Measurements from ENCODE around the gene SKA1. TPM values are rescaled to one million over a fixed set of nuclear protein-coding genes. Genes with fewer than 3 reads are reported as not detected.

Gene SKA1
- total and polyA plus RNA-seq, 9 of the 15 experiments (the other 6 are each of a cell fraction or from before 2014, with no cell fraction given) = 27.8 to 67.2 (median 41.9) TPM

DNA sequence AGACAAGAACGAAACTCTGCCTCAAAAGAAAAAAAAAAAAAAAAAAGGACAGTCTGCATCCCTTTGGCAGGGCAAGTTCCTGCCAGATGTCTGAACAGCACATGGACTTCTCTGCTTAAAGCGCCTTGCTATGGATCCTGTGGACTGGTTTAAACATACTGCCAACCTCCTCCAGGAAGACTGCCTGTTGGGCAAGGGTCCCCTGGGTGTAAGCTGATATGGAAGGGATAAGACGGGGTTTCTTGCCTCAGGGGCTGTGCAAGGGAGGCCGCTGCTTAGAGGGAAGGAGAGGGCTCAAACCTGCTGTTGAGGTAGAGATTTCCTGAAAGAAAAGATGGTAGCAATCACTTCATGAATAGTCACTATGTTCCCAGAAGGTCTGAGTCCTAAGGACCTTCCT, 22.2 kb downstream of the SKA1 start:
- Histone ChIP-seq H3K27ac (ENCODE audit: extremely low read depth, low read depth, low read length) (no peak overlapping the region), H3K36me3 (ENCODE audit: control insufficient read depth, insufficient read depth, low read length) (peaks cover 17% of the 10 kb centered on the region; the same call in 2 of the 3 replicates), H2AFZ (ENCODE audit: low read depth, low read length) (no peak overlapping the region), H3K9me1 (ENCODE audit: control insufficient read depth, insufficient read depth, low read length) (no peaks in the 10 kb centered on the region), H4K20me1 (replicated peaks; ENCODE audit: control insufficient read depth, insufficient read depth, low read length) (no peaks in the 10 kb centered on the region), H3K27me3 (ENCODE audit: control insufficient read depth in 2 of 2, insufficient read depth in 2 of 2, low read length in 2 of 2) (no peaks in the 10 kb centered on the region), H3K4me3 (no peak overlapping the region), H3K9ac (ENCODE audit: insufficient read depth in 1 of 2, low read depth in 2 of 2, low read length in 2 of 2) (no peak overlapping the region), H3K4me2 (ENCODE audit: insufficient read depth, low read length) (no peak overlapping the region), H3K79me2 (ENCODE audit: control insufficient read depth, insufficient read depth, low read length) (no peaks in the 10 kb centered on the region), H3K4me1 (replicated peaks in 1 of 2; ENCODE audit: control insufficient read depth in 2 of 2, insufficient read depth in 2 of 2, low read length in 2 of 2) (peaks cover 9 to 27% of the 10 kb centered on the region in 2 experiments; a peak in 4 of 5 replicates), H3K9me3 (replicated peaks; ENCODE audit: control insufficient read depth, insufficient read depth, low read depth, low read length) (peaks cover 2% of the 10 kb centered on the region; the same call in 1 of the 2 replicates)
- DNase-seq (ENCODE audit: extremely low read depth in 1 of 4, low spot score in 3 of 4) (no peak), FAIRE-seq (no peak), ATAC-seq (no peak)
- WGBS (ENCODE audit: insufficient coverage, low coverage, missing lambda C conversion rate) = 73% methylated on average over 2 of the region's 4 CpGs
- in situ Hi-C loops (cut with MboI) (no loop called here), intact Hi-C loops (cut with micrococcal nuclease) (no loop called here)
- POLR2A ChIA-PET = no interaction called here
- CTCF ChIA-PET (ENCODE audit: low intra/inter-chr PET ratio) = no interaction called here
- no peak for TF ChIP-seq SREBF2 (CRISPR knock-in tag; IDR thresholded peaks at IDR 0.05)
- TF ChIP-seq, protein P1, sequence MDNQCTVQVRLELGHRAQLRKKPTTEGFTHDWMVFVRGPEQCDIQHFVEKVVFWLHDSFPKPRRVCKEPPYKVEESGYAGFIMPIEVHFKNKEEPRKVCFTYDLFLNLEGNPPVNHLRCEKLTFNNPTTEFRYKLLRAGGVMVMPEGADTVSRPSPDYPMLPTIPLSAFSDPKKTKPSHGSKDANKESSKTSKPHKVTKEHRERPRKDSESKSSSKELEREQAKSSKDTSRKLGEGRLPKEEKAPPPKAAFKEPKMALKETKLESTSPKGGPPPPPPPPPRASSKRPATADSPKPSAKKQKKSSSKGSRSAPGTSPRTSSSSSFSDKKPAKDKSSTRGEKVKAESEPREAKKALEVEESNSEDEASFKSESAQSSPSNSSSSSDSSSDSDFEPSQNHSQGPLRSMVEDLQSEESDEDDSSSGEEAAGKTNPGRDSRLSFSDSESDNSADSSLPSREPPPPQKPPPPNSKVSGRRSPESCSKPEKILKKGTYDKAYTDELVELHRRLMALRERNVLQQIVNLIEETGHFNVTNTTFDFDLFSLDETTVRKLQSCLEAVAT (IDR thresholded peaks at IDR 0.05) = no peak
- TF ChIP-seq FOXK2 (conservative IDR thresholded peaks at IDR 0.05 in 1 of 2, IDR thresholded peaks at IDR 0.05 in 1 of 2; ENCODE audit: low read depth in 2 of 2) = no peak
- TF ChIP-seq ZNF561 (CRISPR knock-in tag; conservative IDR thresholded peaks at IDR 0.05) = no peak
- TF ChIP-seq, protein P2, sequence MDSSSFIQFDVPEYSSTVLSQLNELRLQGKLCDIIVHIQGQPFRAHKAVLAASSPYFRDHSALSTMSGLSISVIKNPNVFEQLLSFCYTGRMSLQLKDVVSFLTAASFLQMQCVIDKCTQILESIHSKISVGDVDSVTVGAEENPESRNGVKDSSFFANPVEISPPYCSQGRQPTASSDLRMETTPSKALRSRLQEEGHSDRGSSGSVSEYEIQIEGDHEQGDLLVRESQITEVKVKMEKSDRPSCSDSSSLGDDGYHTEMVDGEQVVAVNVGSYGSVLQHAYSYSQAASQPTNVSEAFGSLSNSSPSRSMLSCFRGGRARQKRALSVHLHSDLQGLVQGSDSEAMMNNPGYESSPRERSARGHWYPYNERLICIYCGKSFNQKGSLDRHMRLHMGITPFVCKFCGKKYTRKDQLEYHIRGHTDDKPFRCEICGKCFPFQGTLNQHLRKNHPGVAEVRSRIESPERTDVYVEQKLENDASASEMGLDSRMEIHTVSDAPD (CRISPR knock-in tag; IDR thresholded peaks at IDR 0.05) = no peak
- no peak for TF ChIP-seq ZNF174 (CRISPR knock-in tag; IDR thresholded peaks at IDR 0.05)
- TF ChIP-seq CHAMP1 (IDR thresholded peaks at IDR 0.05) = no peak
- TF ChIP-seq ILF3 (IDR thresholded peaks at IDR 0.05; ENCODE audit: borderline replicate concordance) = no peak
- no peak for TF ChIP-seq VEZF1 (CRISPR knock-in tag; IDR thresholded peaks at IDR 0.05)
- no peak for TF ChIP-seq CBX5 (IDR thresholded peaks at IDR 0.05; ENCODE audit: borderline replicate concordance, low read depth)
- TF ChIP-seq DNMT1 (IDR thresholded peaks at IDR 0.05) = no peak
- TF ChIP-seq, protein P3, sequence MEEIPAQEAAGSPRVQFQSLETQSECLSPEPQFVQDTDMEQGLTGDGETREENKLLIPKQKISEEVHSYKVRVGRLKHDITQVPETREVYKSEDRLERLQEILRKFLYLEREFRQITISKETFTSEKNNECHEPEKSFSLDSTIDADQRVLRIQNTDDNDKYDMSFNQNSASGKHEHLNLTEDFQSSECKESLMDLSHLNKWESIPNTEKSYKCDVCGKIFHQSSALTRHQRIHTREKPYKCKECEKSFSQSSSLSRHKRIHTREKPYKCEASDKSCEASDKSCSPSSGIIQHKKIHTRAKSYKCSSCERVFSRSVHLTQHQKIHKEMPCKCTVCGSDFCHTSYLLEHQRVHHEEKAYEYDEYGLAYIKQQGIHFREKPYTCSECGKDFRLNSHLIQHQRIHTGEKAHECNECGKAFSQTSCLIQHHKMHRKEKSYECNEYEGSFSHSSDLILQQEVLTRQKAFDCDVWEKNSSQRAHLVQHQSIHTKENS (CRISPR knock-in tag; IDR thresholded peaks at IDR 0.05) = no peak
- TF ChIP-seq SAP30 (IDR thresholded peaks at IDR 0.05; ENCODE audit: borderline replicate concordance, insufficient read depth, low read depth, low read length, poor library complexity, severe bottlenecking) = no peak
- BruUV-seq (replicated peaks) = no TSS peak
